Measurements from ENCODE around the gene MROH7.

The MROH7 gene

GRCh38 chr1:54698346-54698745, 56.8 kb downstream of the MROH7 start:
- no peak for DNase-seq (ENCODE audit: low read depth)

- DNase-seq (ENCODE audit: low read depth) = no peak
Measured at GRCh38 chr1:54699936-54700525, 58.4 kb downstream of the MROH7 start.

DNA sequence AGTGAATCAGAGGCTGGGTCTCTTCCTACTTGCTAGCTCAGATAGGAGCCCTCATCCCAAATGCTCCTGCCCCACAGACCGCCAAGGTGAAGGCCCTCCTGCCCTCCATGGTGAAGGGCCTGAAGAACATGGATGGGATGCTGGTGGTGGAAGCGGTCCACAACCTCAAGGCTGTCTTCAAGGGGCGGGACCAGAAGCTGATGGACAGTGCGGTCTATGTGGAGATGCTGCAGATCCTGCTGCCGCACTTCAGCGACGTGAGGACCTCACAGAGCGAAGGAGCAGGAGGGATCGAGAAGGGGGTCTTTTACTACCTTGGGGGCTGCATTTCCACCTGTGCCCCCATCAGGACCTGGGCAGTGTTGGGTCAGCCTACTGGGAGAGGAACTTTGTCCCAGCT, 59.5 kb downstream of the MROH7 start:
- DNase-seq (ENCODE audit: low read depth) = no peak

- no peak for DNase-seq (ENCODE audit: low read depth)
Measured at GRCh38 chr1:54701996-54702395, 60.4 kb downstream of the MROH7 start.

DNA sequence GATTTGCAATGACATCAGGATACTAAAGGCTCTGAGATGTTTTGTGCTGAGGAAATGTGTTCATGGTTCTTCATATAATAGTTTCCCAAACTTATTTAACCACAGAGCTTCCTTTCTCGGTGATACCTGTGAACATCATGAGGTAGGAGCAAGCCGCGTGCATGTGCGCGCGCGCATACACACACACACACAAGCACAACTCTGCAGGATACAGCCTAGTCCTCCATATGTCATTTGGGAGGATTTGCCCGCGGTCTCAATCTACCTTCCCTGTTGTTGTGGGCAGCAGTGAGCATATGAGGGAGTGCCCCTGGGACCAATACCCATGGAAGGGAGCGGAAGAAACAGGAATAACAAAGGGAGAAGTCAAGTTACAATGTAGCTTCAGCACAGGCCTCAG, 61.9 kb downstream of the MROH7 start:
- no peak for DNase-seq (ENCODE audit: low read depth)

DNA sequence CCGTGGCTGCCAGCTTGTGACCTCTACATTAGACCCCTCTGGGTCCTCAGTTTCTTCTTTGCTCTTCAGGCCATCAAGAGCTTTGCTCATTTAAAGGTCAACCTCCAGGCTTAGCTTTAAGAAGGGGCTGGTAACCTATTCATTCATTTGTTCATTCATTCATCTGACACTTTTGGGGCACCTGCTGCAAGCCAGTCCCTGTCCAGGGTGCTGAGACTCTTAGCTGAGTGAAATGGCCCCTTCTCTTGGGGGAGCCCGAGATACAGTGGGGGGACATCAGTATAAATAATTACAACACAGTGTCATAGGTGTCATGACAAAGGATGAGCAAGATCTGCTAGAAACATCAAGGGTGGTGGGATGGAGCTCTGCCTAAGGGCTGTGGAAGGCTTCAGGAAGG, 63.6 kb downstream of the MROH7 start:
- DNase-seq (ENCODE audit: low read depth) = no peak

DNA sequence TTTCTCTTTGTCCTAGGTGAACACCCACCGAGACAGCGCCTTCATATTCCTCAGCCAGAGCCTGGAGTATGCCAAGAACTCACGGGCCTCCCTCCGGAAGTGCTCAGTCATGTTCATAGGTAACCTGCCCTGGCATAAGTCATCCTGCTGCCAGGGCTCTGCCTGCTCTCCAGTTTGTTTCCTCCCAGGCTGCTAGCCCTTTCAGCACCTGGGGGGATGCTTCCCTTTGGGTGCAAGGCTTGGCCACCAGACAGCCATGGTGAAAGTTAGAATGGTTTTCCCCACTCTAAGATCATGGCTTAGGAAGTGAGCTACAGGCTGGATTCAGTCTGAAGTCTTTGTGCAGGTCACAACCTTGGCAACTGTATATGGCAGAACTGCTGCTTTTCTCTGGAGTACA, 64.8 kb downstream of the MROH7 start:
- no peak for DNase-seq (ENCODE audit: low read depth)

GRCh38 chr1:54708385-54708784, 66.8 kb downstream of the MROH7 start:
- no peak for DNase-seq (ENCODE audit: low read depth)

DNA sequence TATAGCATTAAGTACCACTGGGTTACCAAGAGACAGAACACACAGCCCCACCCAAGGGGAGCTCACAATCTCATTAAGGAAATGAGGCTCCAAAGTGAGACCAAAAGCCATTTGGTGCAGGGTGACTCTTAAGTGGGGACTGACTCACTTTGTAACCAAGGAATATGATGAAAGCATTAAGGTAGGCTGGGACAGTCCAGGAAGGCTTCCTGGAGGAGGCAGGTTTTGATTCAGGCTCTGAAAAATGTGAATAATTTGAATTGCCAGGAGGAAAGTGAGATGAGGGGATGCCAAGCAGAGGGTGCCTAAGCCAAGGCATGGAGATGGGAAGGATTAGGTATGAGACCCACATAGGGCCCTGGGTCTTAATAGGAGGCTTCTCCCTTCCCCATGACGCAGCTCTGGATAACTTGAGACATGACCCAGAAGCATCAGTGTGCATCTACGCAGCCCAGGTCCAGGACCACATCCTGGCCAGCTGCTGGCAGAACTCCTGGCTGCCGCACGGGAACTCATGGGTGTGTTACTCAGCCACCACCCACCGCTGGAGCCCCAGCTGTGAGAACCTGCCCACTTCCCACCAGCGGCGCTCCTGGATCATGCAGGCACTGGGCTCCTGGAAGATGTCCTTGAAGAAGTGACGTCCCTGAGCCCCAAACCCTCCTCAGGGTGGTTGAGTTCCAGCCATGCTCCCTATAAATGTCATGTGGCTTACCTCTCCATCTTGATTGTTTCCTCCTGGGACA, 68.1 kb downstream of the MROH7 start:
- no peak for DNase-seq (ENCODE audit: low read depth)

DNA sequence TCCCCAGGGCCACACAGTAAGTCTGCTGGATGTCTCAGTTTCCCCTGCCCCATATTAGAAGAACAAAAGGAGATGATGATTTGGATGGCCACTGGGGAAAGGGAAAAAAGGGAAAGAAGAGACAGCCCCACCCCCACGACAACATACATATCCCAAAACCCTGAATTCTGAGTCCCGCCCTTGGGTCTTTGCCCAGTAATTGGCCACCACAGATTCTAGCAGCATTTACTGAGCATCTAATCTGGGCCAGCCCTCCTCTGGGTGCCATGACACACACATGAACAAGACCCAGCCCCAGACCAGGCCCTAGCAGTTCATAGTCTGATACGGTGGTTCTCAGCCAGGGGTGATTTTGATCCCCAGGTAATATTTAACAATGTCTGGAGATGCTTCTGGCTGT, 68.8 kb downstream of the MROH7 start:
- no peak for DNase-seq (ENCODE audit: low read depth)

DNA sequence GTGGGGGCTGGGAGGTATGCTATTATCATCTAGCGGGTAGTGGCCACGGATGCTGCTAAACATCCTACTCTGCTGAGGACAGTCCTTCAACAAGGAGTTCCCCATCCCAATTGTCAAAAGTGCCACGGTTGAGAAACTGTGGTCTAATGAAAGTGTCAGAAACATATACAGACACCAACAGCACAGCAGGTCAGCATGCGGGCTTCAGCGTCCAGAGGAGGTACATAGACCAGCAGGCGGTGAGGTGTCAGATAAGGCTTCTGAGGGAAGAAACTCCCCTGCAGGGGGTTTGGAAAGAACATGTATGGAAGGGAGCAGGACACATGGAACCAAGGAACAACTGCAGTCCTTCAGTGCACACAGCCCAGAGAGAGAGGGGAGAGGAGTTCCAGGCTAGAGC, 69.3 kb downstream of the MROH7 start:
- DNase-seq (ENCODE audit: low read depth) = no peak

DNA sequence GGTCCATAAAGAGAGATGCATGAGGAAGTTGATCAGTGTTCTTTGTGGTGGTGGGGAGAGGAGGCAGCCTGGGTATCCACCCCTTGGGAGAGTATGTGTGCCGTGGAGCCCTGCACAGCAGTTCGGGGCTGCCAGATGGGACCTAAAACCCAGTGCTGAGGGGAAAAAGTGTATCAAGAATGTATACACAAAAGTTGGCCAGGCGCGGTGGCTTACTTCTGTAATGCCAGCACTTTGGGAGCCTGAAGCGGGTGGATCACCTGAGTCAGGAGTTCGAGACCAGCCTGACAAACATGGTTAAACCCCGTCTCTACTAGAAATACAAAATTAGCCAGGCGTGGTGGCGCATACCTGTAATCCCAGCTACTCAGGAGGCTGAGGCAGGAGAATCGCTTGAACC, 70.0 kb downstream of the MROH7 start:
- no peak for DNase-seq (ENCODE audit: low read depth)

GRCh38 chr1:54714881-54715492, 73.4 kb downstream of the MROH7 start:
- DNase-seq (ENCODE audit: low read depth) = no peak

DNA sequence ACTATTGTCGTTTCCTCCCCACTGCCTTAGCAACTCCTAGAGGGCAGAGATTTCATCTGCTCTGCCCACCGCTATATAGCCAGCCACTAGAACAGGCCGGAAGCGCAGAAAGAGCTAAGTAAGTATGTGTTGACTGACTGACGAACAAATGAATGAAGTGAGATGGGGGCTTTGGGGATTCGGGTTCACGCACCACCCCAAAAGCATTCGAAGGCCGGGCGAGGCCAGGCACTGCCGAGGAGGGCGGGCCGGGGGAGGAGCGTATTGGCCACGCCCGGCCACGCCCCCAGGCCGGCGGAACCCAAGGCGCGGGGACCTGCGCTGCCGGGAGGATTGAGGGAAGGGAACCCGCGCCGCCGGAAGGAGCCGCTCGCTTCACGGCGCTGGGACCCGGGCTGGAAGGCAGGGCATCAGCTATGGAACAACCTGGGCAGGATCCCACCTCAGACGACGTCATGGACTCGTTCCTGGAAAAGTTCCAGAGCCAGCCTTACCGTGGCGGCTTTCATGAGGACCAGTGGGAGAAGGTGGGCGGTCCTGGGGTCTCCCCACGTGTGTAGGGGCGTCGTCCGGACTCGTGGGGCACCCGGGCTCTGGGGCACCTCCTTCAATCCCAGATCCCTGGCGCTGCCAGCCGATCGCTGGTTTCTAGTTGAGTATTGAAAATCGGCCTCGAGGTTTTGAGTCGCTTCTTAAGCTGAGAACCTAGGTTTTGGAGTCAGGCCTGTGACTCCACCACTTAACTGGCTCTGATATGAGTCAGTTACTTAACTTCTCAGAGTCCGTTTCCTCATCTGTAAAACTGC, 74.1 kb downstream of the MROH7 start, which contains the start of gene TTC4:
Gene TTC4 (plus strand): TSS at position 369 of the 806 bp plus-strand sequence. CDS start 48 bp downstream, at position 417.
- DNase-seq (ENCODE audit: low read depth) = peak; percentile 78

DNA sequence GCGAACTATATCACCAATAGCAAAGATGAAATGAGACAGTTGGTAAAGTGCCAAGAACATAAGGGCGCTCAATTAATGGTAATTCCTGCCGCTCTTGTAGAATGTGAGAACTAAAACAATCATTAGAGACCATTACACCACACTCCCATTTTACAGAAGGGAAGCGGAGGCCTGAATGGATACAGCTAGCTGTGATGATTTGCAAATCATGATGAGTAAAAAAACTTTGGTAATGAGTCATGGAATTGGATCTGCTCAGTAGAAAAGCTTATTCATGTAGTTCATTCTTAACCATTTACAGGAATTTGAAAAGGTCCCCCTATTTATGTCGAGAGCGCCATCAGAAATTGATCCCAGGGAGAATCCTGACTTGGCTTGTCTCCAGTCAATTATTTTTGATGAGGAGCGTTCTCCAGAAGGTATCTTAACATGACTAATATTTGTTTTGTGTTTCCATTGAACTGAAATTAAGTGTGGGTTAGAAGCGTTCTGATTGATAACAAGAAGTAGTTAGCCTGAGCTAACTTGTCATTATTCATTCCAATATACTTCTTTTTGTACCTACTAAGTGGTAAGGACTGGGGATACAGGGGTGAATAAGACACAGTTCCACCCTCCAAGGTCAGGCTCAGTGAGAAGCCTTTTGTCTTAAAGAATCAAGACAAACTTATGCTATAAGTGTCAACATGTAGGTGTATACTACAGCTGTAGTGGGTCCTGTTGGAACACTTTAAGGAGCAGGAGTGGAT, 74.9 kb downstream of the MROH7 start:
- no peak for DNase-seq (ENCODE audit: low read depth)

DNA sequence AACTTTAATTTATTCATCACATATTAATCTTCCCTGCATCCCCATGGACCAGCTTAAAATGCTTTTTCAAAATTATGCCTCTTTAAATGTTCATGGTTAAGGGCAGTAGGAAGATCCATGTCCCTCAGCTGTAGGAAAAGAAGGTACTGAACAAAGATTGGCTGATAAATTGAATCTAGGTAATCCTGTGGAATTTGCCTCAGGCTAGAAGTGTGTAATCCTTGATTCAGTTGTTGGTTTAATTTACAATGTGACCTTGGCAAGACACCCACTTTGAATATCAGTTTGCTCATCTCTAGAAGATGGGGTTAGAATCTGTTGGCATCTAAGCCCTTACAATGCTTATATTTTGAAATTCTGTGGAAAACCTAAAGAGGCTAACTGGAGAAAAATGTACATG, 80.1 kb downstream of the MROH7 start:
- DNase-seq (ENCODE audit: low read depth) = no peak

GRCh38 chr1:54723985-54724384, 82.4 kb downstream of the MROH7 start:
- DNase-seq (ENCODE audit: low read depth) = no peak

DNA sequence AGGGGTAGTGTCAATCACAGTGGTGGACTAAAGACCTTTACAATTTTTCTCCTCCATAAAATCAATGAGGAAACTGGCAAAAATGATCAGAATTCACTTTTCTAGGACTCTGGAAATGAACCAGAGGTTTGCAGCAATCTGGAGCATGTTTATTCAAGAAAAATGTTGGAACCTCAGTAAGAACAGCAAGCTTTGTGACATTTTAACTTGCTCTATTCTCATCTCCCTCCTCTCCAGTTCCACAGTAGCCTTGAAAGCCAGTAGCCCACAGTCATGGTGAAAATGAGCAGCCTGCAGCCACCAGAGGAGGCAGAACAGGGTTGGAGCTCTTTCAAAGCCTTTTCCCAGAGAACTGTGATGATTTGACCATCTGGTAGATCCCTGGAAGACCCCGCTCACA, 83.2 kb downstream of the MROH7 start:
- DNase-seq (ENCODE audit: low read depth) = no peak

DNA sequence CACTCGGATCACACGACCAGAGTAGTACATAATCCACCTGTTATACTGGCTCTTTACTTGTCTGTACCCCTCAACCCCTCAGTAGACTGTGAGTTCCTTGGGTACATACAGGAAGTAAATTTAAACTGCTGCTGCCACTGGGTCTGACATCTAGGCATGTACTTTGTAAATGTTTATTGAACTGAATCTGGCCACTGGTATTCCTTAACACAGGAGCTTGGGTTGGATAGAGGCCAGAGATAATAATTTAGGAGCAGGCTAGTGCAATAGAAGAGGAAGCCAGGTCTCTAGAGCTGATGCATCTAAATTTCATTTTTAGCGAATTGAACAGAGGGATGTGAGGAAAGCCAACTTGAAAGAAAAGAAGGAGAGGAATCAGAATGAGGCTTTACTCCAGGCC, 86.4 kb downstream of the MROH7 start:
- no peak for DNase-seq (ENCODE audit: low read depth)

DNA sequence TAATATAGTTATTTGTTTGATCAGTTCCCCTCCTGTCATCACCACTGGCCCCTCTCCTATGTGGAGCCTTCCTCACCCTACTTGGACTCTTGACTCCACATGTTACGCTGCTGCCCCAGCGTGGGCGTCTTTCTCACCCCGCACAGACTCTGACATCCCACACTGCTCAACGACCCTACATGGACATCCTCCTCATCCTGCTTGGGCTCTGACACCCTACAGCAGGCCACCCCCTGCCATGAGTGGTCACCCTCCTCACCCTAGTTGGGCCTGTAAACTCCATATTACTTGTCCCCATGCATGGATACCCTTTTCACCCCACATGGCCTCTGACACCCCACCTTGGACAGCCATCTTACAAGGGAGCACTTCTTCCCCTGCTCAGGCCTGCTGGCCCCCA, 95.1 kb downstream of the MROH7 start:
- no peak for DNase-seq (ENCODE audit: low read depth)

- no peak for DNase-seq (ENCODE audit: low read depth)
Measured at GRCh38 chr1:54738244-54738643, 96.7 kb downstream of the MROH7 start.

DNA sequence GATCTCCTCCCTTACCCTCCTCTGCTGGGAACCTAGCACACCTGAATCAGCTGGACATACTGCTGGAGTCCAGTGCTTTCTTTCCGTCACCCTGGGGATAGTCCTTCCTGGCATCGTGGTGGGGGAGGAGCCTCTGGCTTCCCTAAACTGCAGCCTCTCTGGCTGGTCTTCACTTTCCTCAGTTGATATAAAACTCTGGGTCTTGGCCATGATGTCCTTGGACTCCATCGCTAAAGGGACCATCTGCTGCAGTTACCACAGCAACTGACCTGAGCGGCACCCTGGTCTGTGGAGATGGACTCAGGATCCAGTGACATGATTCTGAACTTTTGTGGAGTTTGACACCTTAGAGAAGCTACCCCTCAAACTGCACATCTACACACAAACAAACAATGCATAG, 99.9 kb downstream of the MROH7 start:
- no peak for DNase-seq (ENCODE audit: low read depth)
